ENCODE results near the gene PIWIL4.
"Not testable (repeated sequence)": the region's sequence is repeated elsewhere in the genome, so short reads cannot be mapped to it uniquely, and the experiment has no call there.

The PIWIL4 gene

DNA sequence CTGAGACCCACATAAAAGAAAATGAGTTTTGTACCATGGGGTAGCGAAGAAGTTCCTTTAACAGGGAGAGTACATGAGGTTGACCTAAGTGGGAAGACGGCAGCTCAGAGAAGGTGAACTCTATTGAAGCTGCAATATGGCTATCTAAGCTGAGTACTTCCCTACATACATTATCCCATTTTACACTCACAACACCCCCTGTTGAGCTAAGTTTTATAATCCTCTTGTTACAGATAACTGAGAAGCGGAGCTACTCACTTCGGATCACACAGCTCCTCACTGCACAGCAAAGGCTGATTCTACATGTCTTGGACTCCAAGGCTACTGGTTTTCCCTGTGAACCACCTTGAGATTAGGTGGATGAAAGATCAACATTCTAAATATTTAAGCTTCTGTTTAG is 8.2 kb upstream of the PIWIL4 start:
- no peak for DNase-seq (ENCODE audit: low spot score)
- TF ChIP-seq, protein P1, sequence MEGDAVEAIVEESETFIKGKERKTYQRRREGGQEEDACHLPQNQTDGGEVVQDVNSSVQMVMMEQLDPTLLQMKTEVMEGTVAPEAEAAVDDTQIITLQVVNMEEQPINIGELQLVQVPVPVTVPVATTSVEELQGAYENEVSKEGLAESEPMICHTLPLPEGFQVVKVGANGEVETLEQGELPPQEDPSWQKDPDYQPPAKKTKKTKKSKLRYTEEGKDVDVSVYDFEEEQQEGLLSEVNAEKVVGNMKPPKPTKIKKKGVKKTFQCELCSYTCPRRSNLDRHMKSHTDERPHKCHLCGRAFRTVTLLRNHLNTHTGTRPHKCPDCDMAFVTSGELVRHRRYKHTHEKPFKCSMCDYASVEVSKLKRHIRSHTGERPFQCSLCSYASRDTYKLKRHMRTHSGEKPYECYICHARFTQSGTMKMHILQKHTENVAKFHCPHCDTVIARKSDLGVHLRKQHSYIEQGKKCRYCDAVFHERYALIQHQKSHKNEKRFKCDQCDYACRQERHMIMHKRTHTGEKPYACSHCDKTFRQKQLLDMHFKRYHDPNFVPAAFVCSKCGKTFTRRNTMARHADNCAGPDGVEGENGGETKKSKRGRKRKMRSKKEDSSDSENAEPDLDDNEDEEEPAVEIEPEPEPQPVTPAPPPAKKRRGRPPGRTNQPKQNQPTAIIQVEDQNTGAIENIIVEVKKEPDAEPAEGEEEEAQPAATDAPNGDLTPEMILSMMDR (IDR thresholded peaks at IDR 0.05): no peak
- H3K27ac ChIP-seq: no peak overlapping the region

GRCh38 chr11:94559361-94559760 is 7.8 kb upstream of the PIWIL4 start:
- TF ChIP-seq, protein P1 (IDR thresholded peaks at IDR 0.05): no peak
- no peak overlapping the region for H3K4me3 ChIP-seq
- DNase-seq (ENCODE audit: low spot score): no peak
- no peak overlapping the region for H3K27ac ChIP-seq

More for the DNA sequence above, 8.2 kb upstream of the PIWIL4 start:
- no peak overlapping the region for H3K4me3 ChIP-seq

DNA sequence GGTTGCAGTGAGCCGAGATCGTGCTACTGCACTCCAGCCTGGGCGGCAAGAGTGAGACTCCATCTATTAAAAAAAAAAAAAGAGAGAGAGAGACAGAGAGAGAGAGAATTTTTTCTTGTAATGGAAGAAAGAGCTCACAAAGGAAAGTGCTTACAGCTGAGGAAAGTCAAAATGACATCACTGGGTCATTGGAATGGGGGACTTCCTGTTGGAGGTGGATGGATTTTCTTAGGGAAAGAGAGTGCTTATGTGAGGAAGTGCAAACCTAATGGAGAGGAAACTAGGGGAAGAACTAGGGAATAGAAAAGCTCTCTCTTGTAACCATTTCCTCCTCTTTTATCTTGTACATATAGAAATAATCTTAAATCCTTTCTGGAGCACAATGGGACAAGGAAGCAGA is 6.3 kb upstream of the PIWIL4 start:
- DNase-seq (ENCODE audit: low spot score): no peak
- Histone ChIP-seq H3K4me3 (no peak overlapping the region), H3K27ac (no peak overlapping the region)
- TF ChIP-seq, protein P1 (IDR thresholded peaks at IDR 0.05): no peak

DNA sequence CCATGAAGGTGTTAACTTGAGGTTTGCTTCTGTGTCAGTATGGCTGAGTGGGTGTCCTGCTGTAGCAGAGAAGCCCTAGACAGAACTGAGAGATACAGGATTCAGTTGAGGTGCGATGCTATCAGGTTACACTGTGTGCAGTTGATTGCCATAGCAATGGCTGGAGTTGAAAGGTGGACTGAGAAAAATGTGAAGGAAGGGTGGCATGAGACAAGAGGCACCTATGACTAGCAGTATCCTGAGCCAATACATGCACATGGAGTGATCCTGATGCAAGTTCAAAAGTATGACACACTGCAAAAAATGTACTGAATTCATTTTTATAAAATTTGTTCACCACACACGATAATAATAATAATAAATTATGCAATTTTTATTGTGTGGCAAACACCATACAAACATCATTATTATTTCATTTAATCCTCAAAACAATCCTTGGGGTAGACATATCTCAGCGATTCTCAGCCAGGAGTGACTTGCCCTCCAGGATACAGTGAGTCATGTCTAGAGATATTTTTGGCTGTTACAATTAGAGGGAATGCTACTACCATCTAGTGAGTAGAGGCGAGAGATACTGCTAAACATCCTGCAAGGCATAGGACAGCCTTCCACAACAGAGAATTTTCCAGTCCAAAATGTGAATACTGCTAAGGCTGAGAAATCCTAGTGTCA is 3.9 kb upstream of the PIWIL4 start:
- no peak for DNase-seq (ENCODE audit: low spot score)
- TF ChIP-seq, protein P1 (IDR thresholded peaks at IDR 0.05): no peak
- no peak overlapping the region for H3K27ac ChIP-seq
- H3K4me3 ChIP-seq: no peak overlapping the region

DNA sequence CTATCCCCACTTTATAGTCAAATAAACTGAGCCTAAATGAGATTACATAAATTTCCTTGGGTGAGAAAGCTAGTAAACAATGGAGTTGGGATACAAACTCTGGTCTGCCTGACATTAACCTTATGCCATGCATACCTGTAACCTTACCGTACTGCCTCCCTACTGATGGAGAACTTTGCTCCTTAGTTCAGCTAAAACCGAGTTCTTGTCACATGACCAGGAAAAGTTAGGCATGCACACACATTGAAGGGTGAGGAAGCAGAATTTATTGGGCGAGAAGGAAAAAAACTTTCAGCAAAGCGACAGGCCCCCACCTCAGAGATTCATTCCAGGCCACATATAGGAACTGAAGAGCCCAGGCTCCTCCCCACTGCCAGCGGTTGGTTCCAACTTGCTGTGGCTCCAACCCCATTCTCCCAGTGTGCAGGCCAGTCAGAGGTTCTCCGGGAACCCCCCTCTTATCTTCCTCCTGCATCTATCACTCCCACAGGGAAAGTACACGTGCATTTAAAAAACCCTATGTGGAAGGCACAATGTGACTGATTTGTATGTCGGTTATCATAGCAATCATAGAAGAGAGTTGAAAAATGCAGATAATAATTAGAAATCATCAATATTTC is 3.2 kb upstream of the PIWIL4 start:
- H3K27ac ChIP-seq: no peak overlapping the region
- TF ChIP-seq, protein P1 (IDR thresholded peaks at IDR 0.05): no peak
- H3K4me3 ChIP-seq: no peak overlapping the region

GRCh38 chr11:94568200-94568599 is 1.0 kb downstream of the PIWIL4 start:
- no peak overlapping the region for H3K27ac ChIP-seq
- TF ChIP-seq, protein P1 (IDR thresholded peaks at IDR 0.05): no peak
- no peak for DNase-seq (ENCODE audit: low spot score)
- no peak overlapping the region for H3K4me3 ChIP-seq

More for the DNA sequence above, 3.2 kb upstream of the PIWIL4 start:
- no peak for DNase-seq (ENCODE audit: low spot score)

DNA sequence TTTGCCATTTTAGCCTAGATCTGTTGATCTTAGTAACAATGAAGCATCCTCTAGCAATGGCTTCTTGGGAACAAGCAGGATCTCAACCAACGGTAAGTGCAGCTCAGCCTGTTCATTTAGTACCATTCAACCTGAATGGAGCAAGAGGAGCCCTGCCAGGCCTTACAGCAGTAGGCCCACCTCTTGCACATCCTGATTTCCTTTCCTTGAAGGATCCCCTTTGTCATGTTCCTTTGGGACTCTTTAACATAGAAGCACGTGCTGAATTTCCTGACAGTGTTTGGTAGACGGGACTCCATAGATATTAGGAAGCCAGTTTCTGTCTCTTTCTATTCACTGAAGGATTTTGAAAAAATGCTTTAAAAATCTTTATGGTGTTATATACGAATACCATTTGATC is 1.5 kb downstream of the PIWIL4 start:
- TF ChIP-seq, protein P1 (IDR thresholded peaks at IDR 0.05): no peak
- DNase-seq (ENCODE audit: low spot score): no peak
- no peak overlapping the region for H3K27ac ChIP-seq
- no peak overlapping the region for H3K4me3 ChIP-seq

GRCh38 chr11:94572975-94573374 is 5.8 kb downstream of the PIWIL4 start:
- not testable (repeated sequence) for DNase-seq (ENCODE audit: low spot score)

More at GRCh38 chr11:94572975-94573374, 5.8 kb downstream of the PIWIL4 start:
- not testable (repeated sequence) for H3K27ac ChIP-seq, H3K4me3 ChIP-seq
